ENCODE results near the gene THAP3. TPM values are rescaled to one million over a fixed set of nuclear protein-coding genes. Genes with fewer than 3 reads are reported as not detected.

Gene THAP3
- total RNA-seq, 1 donor from 2014 or later = 29.4 TPM

GRCh38 chr1:6673816-6674398 is 49.2 kb downstream of the THAP3 start:
- peaks cover 2% of the 10 kb centered on the region for H3K36me3 ChIP-seq (ENCODE audit: control insufficient read depth, insufficient read depth, low read length)
- no peak overlapping the region for H3K4me3 ChIP-seq (ENCODE audit: low read depth, low read length)
- H3K27me3 ChIP-seq (ENCODE audit: control insufficient read depth, insufficient read depth, low read length) = no peaks in the 10 kb centered on the region
- DNase-seq (ENCODE audit: low read depth) = no peak
- TF ChIP-seq CTCF (IDR thresholded peaks at IDR 0.05; ENCODE audit: insufficient read depth, low read length, poor library complexity, severe bottlenecking) = no peak

- Histone ChIP-seq H3K36me3 (ENCODE audit: control insufficient read depth, insufficient read depth, low read length) (peaks cover 2% of the 10 kb centered on the region), H3K4me3 (ENCODE audit: low read depth, low read length) (no peak overlapping the region), H3K27me3 (ENCODE audit: control insufficient read depth, insufficient read depth, low read length) (no peaks in the 10 kb centered on the region)
- no peak for DNase-seq (ENCODE audit: low read depth)
- TF ChIP-seq CTCF (IDR thresholded peaks at IDR 0.05; ENCODE audit: insufficient read depth, low read length, poor library complexity, severe bottlenecking) = no peak
Observed at GRCh38 chr1:6674771-6675170, 50.1 kb downstream of the THAP3 start.

GRCh38 chr1:6675941-6676340 is 51.3 kb downstream of the THAP3 start:
- DNase-seq (ENCODE audit: low read depth) = no peak
- no peaks in the 10 kb centered on the region for H3K27me3 ChIP-seq (ENCODE audit: control insufficient read depth, insufficient read depth, low read length)
- no peak for TF ChIP-seq CTCF (IDR thresholded peaks at IDR 0.05; ENCODE audit: insufficient read depth, low read length, poor library complexity, severe bottlenecking)
- H3K4me3 ChIP-seq (ENCODE audit: low read depth, low read length) = no peak overlapping the region
- H3K36me3 ChIP-seq (ENCODE audit: control insufficient read depth, insufficient read depth, low read length) = peaks cover 2% of the 10 kb centered on the region

Other genes with a start within 250 kb of the THAP3 start
- 75.6 and 79.8 TPM in 2 replicates for gene ACOT7, start 231.1 kb upstream of the THAP3 start, total RNA-seq
- 15.9 and 27.8 TPM in 2 replicates for gene HES2, start 204.9 kb upstream of the THAP3 start, total RNA-seq
- 2.7 TPM in 2 replicates for gene ESPN, start 200.1 kb upstream of the THAP3 start, total RNA-seq
- 18.2 and 20.2 TPM in 2 replicates for gene TNFRSF25, start 158.7 kb upstream of the THAP3 start, total RNA-seq
- gene PLEKHG5, start 133.2 kb upstream of the THAP3 start, total RNA-seq = 24.3 and 26.4 TPM in 2 replicates
- 30.3 and 32.5 TPM in 2 replicates for gene NOL9, start 70.4 kb upstream of the THAP3 start, total RNA-seq
- gene TAS1R1, start 69.6 kb upstream of the THAP3 start, total RNA-seq = not detected in 2 replicates
- 14.2 and 18.9 TPM in 2 replicates for gene ZBTB48, start 44.9 kb upstream of the THAP3 start, total RNA-seq
- 69.5 and 77.4 TPM in 2 replicates for gene KLHL21, start 22.0 kb upstream of the THAP3 start, total RNA-seq
- gene PHF13, start 11.1 kb upstream of the THAP3 start, total RNA-seq = 8.0 and 8.8 TPM in 2 replicates
- gene DNAJC11, start 76.9 kb downstream of the THAP3 start, total RNA-seq = 35.6 and 46.7 TPM in 2 replicates
- 74.6 and 76.5 TPM in 2 replicates for gene CAMTA1, start 160.6 kb downstream of the THAP3 start, total RNA-seq